GM12801 (cell line): Measurements from ENCODE around the gene RASEF.

ENCODE experiments used
- CTCF ChIP-seq: IDR thresholded peaks from one replicate; pipeline ENCODE4 v1.5.1; 2011; ENCODE audit warnings: control low read depth; ENCODE audit not compliant: insufficient read length; ENCODE audit errors: extremely low read depth

Gene RASEF

GRCh38 chr9:82930116-82930515, 132.8 kb downstream of the RASEF start:
- TF ChIP-seq CTCF: no peak
